COR-L47 (cell line): ENCODE results near the gene BBS10.
"Not testable (repeated sequence)": the region's sequence is repeated elsewhere in the genome, so short reads cannot be mapped to it uniquely, and the experiment has no call there.

ENCODE experiments used
- DNase-seq: peaks from one replicate; lab custom pipeline; 2025; lab: John Stamatoyannopoulos, UW

Gene BBS10

GRCh38 chr12:76348079-76348901 is at the start of gene BBS10:
Gene BBS10 (minus strand): TSS chr12:76348415. CDS start chr12:76348358, 57 bp downstream.
- peak; percentile 83 for DNase-seq

- no peak for DNase-seq
Observed at GRCh38 chr12:76391461-76391860, 43.2 kb upstream of the BBS10 start.

- DNase-seq, result no peak
Observed at GRCh38 chr12:76387614-76388013, 39.4 kb upstream of the BBS10 start.

- DNase-seq, result no peak
Observed at GRCh38 chr12:76384560-76384959, 36.3 kb upstream of the BBS10 start.

- DNase-seq, result no peak
Observed at GRCh38 chr12:76383988-76384387, 35.8 kb upstream of the BBS10 start.

GRCh38 chr12:76379261-76379660 is 31.0 kb upstream of the BBS10 start:
- DNase-seq, result no peak

GRCh38 chr12:76376876-76377275 is 28.7 kb upstream of the BBS10 start:
- DNase-seq, result not testable (repeated sequence)

- DNase-seq, result no peak
Observed at GRCh38 chr12:76375939-76376338, 27.7 kb upstream of the BBS10 start.

GRCh38 chr12:76375470-76375869 is 27.3 kb upstream of the BBS10 start:
- DNase-seq, result no peak

- no peak for DNase-seq
Observed at GRCh38 chr12:76374386-76375020, 26.3 kb upstream of the BBS10 start.

- no peak for DNase-seq
Observed at GRCh38 chr12:76368230-76368629, 20.0 kb upstream of the BBS10 start.

- DNase-seq, result no peak
Observed at GRCh38 chr12:76366163-76366562, 17.9 kb upstream of the BBS10 start.

GRCh38 chr12:76364131-76364530 is 15.9 kb upstream of the BBS10 start:
- DNase-seq, result not testable (repeated sequence)

GRCh38 chr12:76360316-76360715 is 12.1 kb upstream of the BBS10 start:
- no peak for DNase-seq

GRCh38 chr12:76356071-76356470 is 7.9 kb upstream of the BBS10 start:
- DNase-seq, result no peak

- DNase-seq, result peak; percentile 40
Observed at GRCh38 chr12:76346798-76347420, 1.3 kb downstream of the BBS10 start.

- no peak for DNase-seq
Observed at GRCh38 chr12:76346236-76346635, 2.0 kb downstream of the BBS10 start.

- DNase-seq, result no peak
Observed at GRCh38 chr12:76345569-76345968, 2.6 kb downstream of the BBS10 start.

GRCh38 chr12:76341436-76342030 is 6.7 kb downstream of the BBS10 start:
- no peak for DNase-seq

- DNase-seq, result no peak
Observed at GRCh38 chr12:76340680-76341435, 7.4 kb downstream of the BBS10 start.

GRCh38 chr12:76337583-76337982 is 10.6 kb downstream of the BBS10 start:
- no peak for DNase-seq

GRCh38 chr12:76332606-76333005 is 15.6 kb downstream of the BBS10 start:
- DNase-seq, result no peak
